Endothelial cell of umbilical vein (primary cell): ENCODE data around the gene HOOK2. TPM values are rescaled to one million over a fixed set of nuclear protein-coding genes. Genes with fewer than 3 reads are reported as not detected.
A peak's percentile ranks its signal among the peaks of the same experiment; 100 is the strongest.

Experiments
- BruUV-seq: library from RNA; stranded (reverse); fragments of 400-500 nt; replicated peaks from 2 replicates; lab custom pipeline; 2021; lab: Mats Ljungman, UMichigan
- CTCF ChIA-PET: fragments of 300-600, 350-600 bp; sonication (Branson Sonifier 250); formaldehyde crosslinking; loops from one replicate; lab custom pipeline; 2021; ENCODE audit warnings: antibody characterized with exemption, inconsistent platforms; lab: Charles Lee
- POLR2A ChIA-PET: fragments of 300-600, 350-600 bp; sonication (Branson Sonifier 250); formaldehyde crosslinking; loops from one replicate; lab custom pipeline; 2021; ENCODE audit warnings: antibody characterized with exemption, inconsistent platforms; lab: Charles Lee
- DNase-seq: peaks from one replicate; pipeline ENCODE4 v3.0.0-alpha.2; 2011; ENCODE audit warnings: low read depth, low spot score
- FAIRE-seq: peaks from 2 replicates; lab custom pipeline; 2011; peaks lifted over from hg19 to GRCh38; lab: Jason Lieb, UNC
- H2AFZ ChIP-seq: 2 replicates; pipeline ENCODE4 v1.6.0; 2012; ENCODE audit warnings: low read depth, low read length, control low read depth, inconsistent platforms
- H3K27ac ChIP-seq: 2 replicates; pipeline ENCODE4 v1.5.1; 2011; ENCODE audit warnings: low read depth, mild to moderate bottlenecking, control low read depth, low read length, moderate library complexity; ENCODE audit not compliant: insufficient read depth
- H3K27me3 ChIP-seq, 2 experiments: 2 replicates each; pipeline versions ENCODE4 v1.6.0 to v1.6.1; 2011; ENCODE audit warnings: low read length in 2 of 2, mixed read lengths in 1 of 2; ENCODE audit not compliant: control insufficient read depth in 2 of 2, insufficient read depth in 2 of 2
- H3K36me3 ChIP-seq, 2 experiments: 2 replicates in 1 of 2; 3 replicates in 1 of 2; pipeline ENCODE4 v1.5.1; 2011; ENCODE audit warnings: low read length in 2 of 2, mild to moderate bottlenecking in 1 of 2, moderate library complexity in 1 of 2; ENCODE audit not compliant: control insufficient read depth in 2 of 2, insufficient read depth in 2 of 2; ENCODE audit errors: extremely low read depth in 1 of 2
- H3K4me1 ChIP-seq: 3 replicates; pipeline ENCODE4 v1.5.1; 2011; ENCODE audit warnings: mild to moderate bottlenecking, low read length; ENCODE audit not compliant: control insufficient read depth, insufficient read depth; ENCODE audit errors: extremely low read depth
- H3K4me2 ChIP-seq: 2 replicates; pipeline ENCODE4 v1.6.1; 2011; ENCODE audit warnings: low read length, control low read depth, mixed read lengths; ENCODE audit not compliant: insufficient read depth
- H3K4me3 ChIP-seq, 3 experiments: fragments of 200-600 bp in 1 of 3; sonication (generic), shearing (Covaris generic) in 1 of 3; replicated peaks in 1 of 3; 2 replicates each; pipeline ENCODE4 v1.5.1; 2011 to 2016; ENCODE audit warnings: control low read depth in 3 of 3, low read length in 3 of 3, mild to moderate bottlenecking in 2 of 3, inconsistent platforms in 1 of 3, low read depth in 1 of 3, moderate library complexity in 1 of 3; ENCODE audit not compliant: insufficient read depth in 1 of 3
- H3K79me2 ChIP-seq: 2 replicates; pipeline ENCODE4 v1.6.0; 2012; ENCODE audit warnings: low read length, inconsistent platforms; ENCODE audit not compliant: control insufficient read depth, insufficient read depth
- H3K9ac ChIP-seq: replicated peaks from 2 replicates; pipeline ENCODE3; 2011; ENCODE audit warnings: low read length, control low read depth; ENCODE audit not compliant: insufficient read depth; ENCODE audit errors: extremely low read depth
- H3K9me1 ChIP-seq: replicated peaks from 3 replicates; pipeline ENCODE4 v1.6.0; 2011; ENCODE audit warnings: mild to moderate bottlenecking, low read length; ENCODE audit not compliant: control insufficient read depth, insufficient read depth; ENCODE audit errors: extremely low read depth
- H3K9me3 ChIP-seq: replicated peaks from 2 replicates; pipeline ENCODE4 v1.5.1; 2012; ENCODE audit warnings: low read length, inconsistent platforms; ENCODE audit not compliant: control insufficient read depth, insufficient read depth
- H4K20me1 ChIP-seq: replicated peaks from 2 replicates; pipeline ENCODE3; 2011; ENCODE audit warnings: mild to moderate bottlenecking, low read length; ENCODE audit not compliant: control insufficient read depth, insufficient read depth; ENCODE audit errors: extremely low read depth
- CTCF ChIP-seq, 2 donors: IDR thresholded peaks; 1 replicate in 1 of 2; 2 replicates in 1 of 2; pipeline ENCODE4 v1.5.1; 2011; ENCODE audit warnings: low read length in 2 of 2, mild to moderate bottlenecking in 2 of 2, moderate library complexity in 2 of 2, control low read depth in 1 of 2, inconsistent platforms in 1 of 2, low read depth in 1 of 2; ENCODE audit not compliant: insufficient read depth in 1 of 2; ENCODE audit errors: extremely low read depth in 1 of 2
- EZH2 ChIP-seq: IDR thresholded peaks from 2 replicates; pipeline ENCODE4 v1.6.1; 2012; ENCODE audit warnings: borderline replicate concordance, low read depth, mild to moderate bottlenecking, moderate library complexity, low read length, inconsistent platforms; ENCODE audit not compliant: severe bottlenecking
- FOS ChIP-seq: IDR thresholded peaks from 2 replicates; pipeline ENCODE4 v1.6.1; 2011; ENCODE audit warnings: mild to moderate bottlenecking, low read length, moderate library complexity, borderline replicate concordance; ENCODE audit not compliant: insufficient read depth
- GATA2 ChIP-seq: IDR thresholded peaks from 2 replicates; pipeline ENCODE4 v1.7.0; 2011; ENCODE audit warnings: low read depth, mild to moderate bottlenecking, moderate library complexity, mixed read lengths, low read length; ENCODE audit not compliant: insufficient read length, insufficient read depth
- JUN ChIP-seq: IDR thresholded peaks from 2 replicates; pipeline ENCODE4 v1.6.1; 2011; ENCODE audit warnings: borderline replicate concordance, low read depth; ENCODE audit not compliant: insufficient read length, insufficient read depth
- MAX ChIP-seq: IDR thresholded peaks from 2 replicates; pipeline ENCODE4 v1.6.1; 2011; ENCODE audit not compliant: insufficient read depth, insufficient read length
- MYC ChIP-seq: IDR thresholded peaks from one replicate; pipeline ENCODE4 v1.6.1; 2011; ENCODE audit warnings: mild to moderate bottlenecking, low read depth, low read length
- POLR2A ChIP-seq: IDR thresholded peaks from 2 replicates; pipeline ENCODE4 v1.6.1; 2012; ENCODE audit warnings: low read depth, mild to moderate bottlenecking, control low read depth, low read length
- POLR2AphosphoS5 ChIP-seq: IDR thresholded peaks from 2 replicates; pipeline ENCODE4 v1.6.1; 2012; ENCODE audit warnings: low read depth, mild to moderate bottlenecking, control low read depth, low read length, moderate library complexity; ENCODE audit not compliant: insufficient read depth
- dilution Hi-C: fragments of 300-500 bp; cut with MboI; formaldehyde crosslinking; loops from one replicate; pipeline ENCODE4 v1.15.0; 2019; ENCODE audit warnings: low sequenced_read_pairs; ENCODE audit not compliant: extremely low pct_ligation_motif_present
- intact Hi-C: fragments of 100-400 bp; cut with micrococcal nuclease; formaldehyde crosslinking; loops from one replicate; pipeline ENCODE4 v1.10.0; 2022
- polyA plus RNA-seq, 4 experiments: library from polyadenylated mRNA; depleted of rRNA in 3 of 4; stranded (reverse) in 3 of 4; unstranded in 1 of 4; fragments of >200 nt; gene quantifications; 2 replicates each; pipeline versions ENCODE4 v1.2.1 to v1.2.3, GENCODE V29; 2011 to 2012; ENCODE audit warnings: missing spikeins in 1 of 4
- total RNA-seq: library from RNA; stranded (reverse); gene quantifications from 2 replicates; pipeline ENCODE4 v1.2.3, GENCODE V29; 2021

The HOOK2 gene
- total and polyA plus RNA-seq, 2 donors (not counting 3 experiments of a cell fraction or from before 2014, with no cell fraction given) = 8.0 to 17.3 TPM

- Histone ChIP-seq H3K27ac (no peak overlapping the region), H3K36me3 (no peaks in the 10 kb centered on the region), H3K9me1 (no peaks in the 10 kb centered on the region), H2AFZ (peak overlapping the region; percentile 7), H3K4me2 (no peak overlapping the region), H4K20me1 (no peaks in the 10 kb centered on the region), H3K4me3 (no peak overlapping the region), H3K79me2 (no peaks in the 10 kb centered on the region), H3K27me3 (no peaks in the 10 kb centered on the region), H3K9me3 (no peaks in the 10 kb centered on the region), H3K9ac (no peak overlapping the region), H3K4me1 (peaks cover 28% of the 10 kb centered on the region)
- POLR2A ChIA-PET = no interaction called here
- CTCF ChIA-PET = interaction anchor here (1.0 to 4.7 kb wide), 3 partner anchors 8 to 62 kb away, joined by 3 to 48 read pairs (median 3); no protein-coding TSS in a partner anchor
- TF ChIP-seq MAX (no peak), JUN (no peak), GATA2 (no peak), POLR2AphosphoS5 (no peak), EZH2 (no peak), POLR2A (no peak), FOS (no peak), CTCF (IDR thresholded peaks at IDR 0.05; ENCODE audit: extremely low read depth in 1 of 2, insufficient read depth in 1 of 2, low read depth in 1 of 2, low read length in 2 of 2) (no peak), MYC (no peak)
- dilution Hi-C loops (no loop called here), intact Hi-C loops (loop anchor here (10.0 kb wide), 1 partner anchor 149 kb away; the partner anchor contains the start of genes CALR and FARSA)
- no peak for DNase-seq
- FAIRE-seq = no peak
- BruUV-seq = no TSS peak
Measured at GRCh38 chr19:12785431-12786031, 10.2 kb upstream of the HOOK2 start.
